ENCODE data around the gene IGFBP4.
A peak's percentile ranks its signal among the peaks of the same experiment; 100 is the strongest.

IGFBP4 gene

GRCh38 chr17:40490289-40490853, 47.1 kb downstream of the IGFBP4 start:
- DNase-seq (ENCODE audit: low read depth), result peak; percentile 71

- no peak for DNase-seq (ENCODE audit: low read depth)
These were observed 47.7 kb downstream of the IGFBP4 start for GRCh38 chr17:40490982-40491381.

GRCh38 chr17:40491486-40491885, 48.2 kb downstream of the IGFBP4 start:
- no peak for DNase-seq (ENCODE audit: low read depth)

GRCh38 chr17:40493697-40494096, 50.4 kb downstream of the IGFBP4 start:
- DNase-seq (ENCODE audit: low read depth), result no peak

- DNase-seq (ENCODE audit: low read depth), result no peak
These were observed 51.9 kb downstream of the IGFBP4 start for GRCh38 chr17:40495140-40495539.

GRCh38 chr17:40496170-40496569, 52.9 kb downstream of the IGFBP4 start:
- no peak for DNase-seq (ENCODE audit: low read depth)

- no peak for DNase-seq (ENCODE audit: low read depth)
These were observed 53.6 kb downstream of the IGFBP4 start for GRCh38 chr17:40496634-40497420.

GRCh38 chr17:40497695-40498094, 54.4 kb downstream of the IGFBP4 start:
- DNase-seq (ENCODE audit: low read depth), result peak; percentile 78

GRCh38 chr17:40498281-40499084, 55.2 kb downstream of the IGFBP4 start:
- DNase-seq (ENCODE audit: low read depth), result peak; percentile 36

- DNase-seq (ENCODE audit: low read depth), result peak; percentile 85
These were observed 56.4 kb downstream of the IGFBP4 start for GRCh38 chr17:40499551-40500189.

GRCh38 chr17:40500190-40500589, 56.9 kb downstream of the IGFBP4 start:
- no peak for DNase-seq (ENCODE audit: low read depth)

GRCh38 chr17:40500709-40501108, 57.5 kb downstream of the IGFBP4 start:
- no peak for DNase-seq (ENCODE audit: low read depth)

GRCh38 chr17:40501499-40501911, 58.3 kb downstream of the IGFBP4 start, which contains the start of gene TNS4:
TSS of gene TNS4 (minus strand) at chr17:40501623. CDS start at chr17:40496425, 5,198 bp downstream.
- DNase-seq (ENCODE audit: low read depth), result no peak

- DNase-seq (ENCODE audit: low read depth), result no peak
These were observed 59.5 kb downstream of the IGFBP4 start for GRCh38 chr17:40502716-40503115.

GRCh38 chr17:40503154-40503553, 59.9 kb downstream of the IGFBP4 start:
- no peak for DNase-seq (ENCODE audit: low read depth)

- no peak for DNase-seq (ENCODE audit: low read depth)
These were observed 63.5 kb downstream of the IGFBP4 start for GRCh38 chr17:40506786-40507185.

All from fibroblast of gingiva (primary cell).